ENCODE data around the gene TVP23C.
A peak's percentile ranks its signal among the peaks of the same experiment; 100 is the strongest.
"Not testable (repeated sequence)": the region's sequence is repeated elsewhere in the genome, so short reads cannot be mapped to it uniquely, and the experiment has no call there.

The TVP23C gene

GRCh38 chr17:15526292-15527218 is 36.7 kb downstream of the TVP23C start:
- DNase-seq: not testable (repeated sequence)

- DNase-seq: not testable (repeated sequence)
These were observed 38.0 kb downstream of the TVP23C start for GRCh38 chr17:15524990-15525985.

GRCh38 chr17:15516150-15516549 is 47.1 kb downstream of the TVP23C start:
- no peak for DNase-seq

- DNase-seq: no peak
These were observed 48.8 kb downstream of the TVP23C start for GRCh38 chr17:15514469-15514868.

- no peak for DNase-seq
These were observed 49.3 kb downstream of the TVP23C start for GRCh38 chr17:15513856-15514459.

DNA sequence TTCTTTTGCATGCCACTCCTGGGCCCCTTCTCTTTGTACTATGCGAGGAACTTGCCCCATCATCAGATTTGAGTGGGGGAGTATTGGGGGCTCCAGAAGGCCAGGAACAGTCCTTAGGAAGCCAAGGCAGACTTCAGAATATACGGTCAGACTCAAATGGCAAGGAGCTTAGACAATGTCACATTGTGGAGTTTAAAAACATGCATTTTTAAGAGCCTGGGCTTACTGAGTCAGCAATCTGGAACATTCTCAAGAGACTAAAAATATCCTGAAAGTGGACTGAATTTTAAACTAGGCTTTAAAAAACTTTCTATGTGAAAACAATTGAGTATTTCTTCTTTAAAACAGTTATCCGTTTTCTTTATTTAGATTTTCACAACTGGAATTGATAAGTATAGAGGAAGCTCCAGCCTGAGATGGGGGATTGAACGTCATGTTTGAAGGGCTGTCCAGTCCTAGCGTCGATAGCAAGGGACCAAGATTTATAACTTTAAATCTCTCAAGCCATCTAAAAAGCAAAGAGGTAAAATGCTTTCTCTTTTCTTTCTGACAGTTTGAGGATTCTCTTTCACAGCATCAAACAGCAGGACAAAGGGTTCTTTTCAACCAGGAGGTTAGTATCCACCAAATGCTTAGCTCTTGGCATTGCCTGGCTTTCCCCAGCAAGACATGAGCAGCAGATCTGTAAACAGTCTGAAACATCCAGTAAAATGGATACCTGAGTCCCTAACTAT is 50.1 kb downstream of the TVP23C start:
- no peak for DNase-seq

DNA sequence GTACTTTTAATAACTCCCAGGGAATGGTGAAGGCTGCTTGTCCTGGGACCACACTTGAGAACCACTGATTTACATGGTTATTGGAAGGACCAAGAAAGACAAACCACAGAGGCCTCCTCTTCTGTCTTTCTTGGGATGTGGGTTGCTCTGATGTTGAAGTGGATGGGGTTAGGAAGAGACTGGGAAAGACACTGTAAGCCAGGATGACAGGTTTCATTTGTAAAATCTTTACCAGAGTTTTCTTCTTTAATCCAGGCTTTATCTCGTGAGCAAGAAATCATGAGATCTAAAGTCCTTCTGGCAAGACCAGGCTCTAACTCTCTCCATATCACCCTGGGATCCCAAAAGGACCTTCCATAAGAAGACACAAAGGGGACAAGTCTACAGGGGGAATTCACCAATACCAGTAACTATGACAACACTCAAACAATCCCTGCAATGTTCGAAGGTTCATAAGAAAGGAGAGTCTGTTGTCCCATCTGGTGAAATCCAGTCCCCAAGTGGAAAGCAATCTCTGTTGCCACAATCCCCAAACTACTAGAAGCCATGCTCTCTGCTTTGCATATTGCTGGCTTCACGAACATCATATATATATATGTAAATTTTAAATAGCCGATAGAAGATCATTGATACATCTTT is 51.1 kb downstream of the TVP23C start:
- no peak for DNase-seq

DNA sequence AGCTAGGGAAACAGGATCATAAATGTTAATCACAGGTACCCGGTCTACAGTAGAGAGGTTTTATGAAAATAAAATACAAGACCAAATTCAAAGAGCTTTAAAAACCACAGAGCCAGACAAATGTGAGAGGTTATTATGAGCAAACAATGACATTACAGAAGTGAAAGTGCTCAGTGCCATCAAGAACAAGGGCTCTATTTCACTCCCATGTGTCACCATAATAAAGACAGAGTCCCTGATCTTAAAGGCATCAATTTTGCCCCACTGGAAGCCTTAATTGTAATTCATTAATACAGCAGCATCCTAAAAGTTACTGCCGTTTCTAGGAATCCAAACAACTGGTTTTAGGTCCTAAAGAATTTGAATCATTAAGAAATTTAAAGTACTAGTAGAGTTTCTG is 52.1 kb downstream of the TVP23C start:
- DNase-seq: no peak

- no peak for DNase-seq
These were observed 52.9 kb downstream of the TVP23C start for GRCh38 chr17:15510361-15510760.

GRCh38 chr17:15509095-15509494 is 54.2 kb downstream of the TVP23C start:
- DNase-seq: no peak

DNA sequence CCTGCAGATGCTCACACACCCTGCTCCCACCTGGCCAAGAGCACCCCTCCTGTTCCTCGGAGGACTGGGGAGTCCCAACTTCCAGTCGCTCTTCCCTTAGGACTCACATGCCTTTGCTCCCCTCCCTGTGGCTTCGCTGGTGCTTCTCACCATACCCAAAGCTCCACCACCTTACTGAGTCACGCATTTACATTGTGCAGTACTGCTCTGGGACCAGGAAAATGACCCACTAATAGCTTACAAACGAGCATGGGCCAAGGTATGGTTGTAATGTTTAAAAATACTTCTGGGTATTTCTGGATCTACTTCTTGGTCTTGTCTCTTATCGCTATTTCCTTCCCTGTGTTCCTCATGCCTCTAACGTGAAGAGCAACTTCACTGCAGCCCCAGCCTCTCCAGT is 54.8 kb downstream of the TVP23C start:
- DNase-seq: no peak

DNA sequence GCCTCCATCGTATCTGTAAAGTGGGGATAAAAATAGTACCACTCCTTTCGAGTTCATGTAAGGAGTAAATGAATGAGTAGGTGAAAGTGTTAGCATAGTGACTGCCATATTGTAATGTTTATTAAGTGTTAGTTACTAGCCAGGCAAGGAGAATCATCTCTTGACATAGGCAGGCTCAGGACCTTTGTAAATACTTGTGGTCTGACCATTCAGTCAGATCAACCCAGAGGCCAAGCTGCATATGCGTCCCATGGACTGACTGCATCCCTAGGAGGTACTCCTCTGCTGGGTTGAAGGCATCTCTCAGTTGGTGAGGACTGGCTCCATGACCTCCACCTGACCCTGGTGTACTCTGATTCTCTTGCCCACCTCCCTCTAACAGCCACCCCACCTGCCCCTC is 55.4 kb downstream of the TVP23C start:
- DNase-seq: no peak

DNA sequence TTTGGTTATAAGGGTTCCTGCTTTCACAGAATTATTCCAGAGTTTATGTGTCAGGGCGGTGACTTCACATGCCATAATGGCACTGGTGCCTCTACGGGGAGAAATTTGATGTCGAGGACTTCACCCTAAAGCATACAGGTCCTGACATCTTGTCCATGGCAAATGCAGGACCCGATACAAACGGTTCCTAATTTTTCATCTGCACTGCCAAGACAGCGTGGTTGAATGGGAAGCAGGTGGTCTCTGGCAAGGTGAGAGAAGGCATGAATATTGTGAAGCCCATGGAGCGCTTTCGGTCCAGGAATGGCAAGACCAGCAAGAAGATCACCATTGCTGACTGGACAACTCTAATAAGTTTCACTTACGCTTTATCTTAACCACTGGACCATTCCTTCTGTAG is 56.3 kb downstream of the TVP23C start:
- no peak for DNase-seq

DNA sequence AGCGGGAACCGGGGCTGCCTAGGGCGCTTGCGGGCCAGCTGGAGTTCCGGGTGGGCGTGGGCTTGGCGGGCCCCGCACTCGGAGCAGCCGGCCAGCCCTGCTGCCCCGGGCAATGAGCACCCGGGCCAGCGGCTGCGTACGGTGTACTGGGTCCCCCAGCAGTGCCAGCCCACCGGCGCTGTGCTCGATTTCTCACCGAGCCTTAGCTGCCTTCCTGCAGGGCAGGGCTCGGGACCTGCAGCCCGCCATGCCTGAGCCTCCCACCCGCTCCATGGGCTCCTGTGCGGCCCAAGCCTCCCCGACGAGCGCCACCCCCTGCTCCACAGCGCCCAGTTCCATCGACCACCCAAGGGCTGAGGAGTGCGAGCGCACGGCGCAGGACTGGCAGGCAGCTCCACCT is 57.6 kb downstream of the TVP23C start:
- DNase-seq: not testable (repeated sequence)

- DNase-seq: no peak
These were observed 59.6 kb downstream of the TVP23C start for GRCh38 chr17:15503731-15504130.

GRCh38 chr17:15502369-15503112 is 60.7 kb downstream of the TVP23C start:
- no peak for DNase-seq

GRCh38 chr17:15501793-15502192 is 61.5 kb downstream of the TVP23C start:
- peak; percentile 17 for DNase-seq

DNA sequence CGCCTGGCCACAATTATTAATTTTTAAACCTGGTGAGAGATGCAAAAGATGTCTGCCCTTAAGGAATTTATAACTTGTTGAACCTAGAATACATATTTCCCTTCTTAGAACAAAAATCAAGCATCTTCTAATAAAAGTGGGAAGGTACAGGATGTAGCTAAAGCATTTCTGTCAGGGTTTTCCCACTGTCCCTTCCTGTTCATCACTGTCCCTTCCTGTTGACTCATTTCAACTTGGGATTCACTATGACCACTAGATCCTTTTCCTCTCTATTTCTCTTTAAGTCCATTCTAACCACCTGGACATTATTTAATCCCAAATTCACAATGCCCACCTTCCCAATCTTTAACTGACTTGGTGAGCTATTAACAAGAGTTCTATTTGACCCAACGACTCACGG is 62.0 kb downstream of the TVP23C start:
- DNase-seq: no peak

GRCh38 chr17:15498107-15498506 is 65.2 kb downstream of the TVP23C start:
- DNase-seq: no peak

- DNase-seq: no peak
These were observed 66.3 kb downstream of the TVP23C start for GRCh38 chr17:15496735-15497670.
